SK-N-MC (cell line): Measurements from ENCODE around the gene OLFML3.

Experiments used
- EZH2 ChIP-seq: fragments of 200-600 bp; sonication (generic); IDR thresholded peaks from one replicate; pipeline ENCODE4 v1.6.1; 2017; ENCODE audit warnings: antibody characterized with exemption
- FOXP2 ChIP-seq: optimal IDR thresholded peaks from 2 replicates; pipeline ENCODE3; 2011; ENCODE audit warnings: mild to moderate bottlenecking, moderate library complexity; ENCODE audit not compliant: insufficient read depth; ENCODE audit errors: extremely low read length, control extremely low read depth
- POLR2AphosphoS5 ChIP-seq: IDR thresholded peaks from 2 replicates; pipeline ENCODE4 v1.6.1; 2012; ENCODE audit warnings: mild to moderate bottlenecking, low read depth, low read length, borderline replicate concordance

DNA sequence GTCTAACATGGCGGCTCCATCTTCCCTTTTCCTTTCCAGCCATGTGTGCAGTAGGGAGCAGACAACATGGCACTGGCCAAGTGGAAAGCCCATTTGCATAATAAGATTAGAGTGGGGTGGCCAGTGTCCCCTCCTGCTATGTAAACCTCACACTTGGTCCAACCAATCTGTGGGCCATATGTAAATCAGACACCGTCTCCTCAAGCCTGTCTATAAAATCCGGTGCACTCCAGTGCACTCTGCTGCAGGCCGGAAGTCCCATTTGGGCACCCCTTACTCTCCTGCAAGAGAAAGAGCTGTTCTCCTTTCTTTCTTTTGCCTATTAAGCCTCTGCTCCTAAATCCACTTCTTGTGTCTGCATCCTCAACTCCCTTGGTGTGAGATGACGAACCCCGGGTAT lies 44.1 kb downstream of the OLFML3 start:
- no peak for TF ChIP-seq FOXP2
- no peak for TF ChIP-seq POLR2AphosphoS5
- TF ChIP-seq EZH2 = no peak
